LNCAP (cell line): ENCODE results near the gene RETSAT.

Experiments
- TF ChIP-seq, protein P1 (sequence below): fragments of 450-650 bp; IDR thresholded peaks from 2 replicates; pipeline ENCODE4 v1.5.1; 2017; ENCODE audit warnings: mild to moderate bottlenecking

Gene RETSAT

DNA sequence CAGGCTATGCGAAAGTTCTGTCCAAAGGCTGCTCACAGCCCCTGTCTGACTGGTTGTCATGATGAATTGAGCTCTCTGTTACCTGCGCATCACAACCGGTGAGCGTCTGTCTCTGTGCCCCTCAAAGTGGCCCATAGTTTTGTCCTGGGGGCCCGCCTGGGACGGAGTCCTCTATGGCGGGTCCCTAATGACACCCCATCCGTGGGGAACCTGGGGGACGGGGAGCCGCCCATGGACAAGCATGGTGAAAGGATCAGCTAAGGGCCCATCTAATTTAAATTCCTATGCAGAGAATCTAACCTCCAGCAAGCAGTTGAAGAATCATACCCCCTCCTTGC lies 714 bp upstream of the RETSAT start:
- TF ChIP-seq, protein P1, sequence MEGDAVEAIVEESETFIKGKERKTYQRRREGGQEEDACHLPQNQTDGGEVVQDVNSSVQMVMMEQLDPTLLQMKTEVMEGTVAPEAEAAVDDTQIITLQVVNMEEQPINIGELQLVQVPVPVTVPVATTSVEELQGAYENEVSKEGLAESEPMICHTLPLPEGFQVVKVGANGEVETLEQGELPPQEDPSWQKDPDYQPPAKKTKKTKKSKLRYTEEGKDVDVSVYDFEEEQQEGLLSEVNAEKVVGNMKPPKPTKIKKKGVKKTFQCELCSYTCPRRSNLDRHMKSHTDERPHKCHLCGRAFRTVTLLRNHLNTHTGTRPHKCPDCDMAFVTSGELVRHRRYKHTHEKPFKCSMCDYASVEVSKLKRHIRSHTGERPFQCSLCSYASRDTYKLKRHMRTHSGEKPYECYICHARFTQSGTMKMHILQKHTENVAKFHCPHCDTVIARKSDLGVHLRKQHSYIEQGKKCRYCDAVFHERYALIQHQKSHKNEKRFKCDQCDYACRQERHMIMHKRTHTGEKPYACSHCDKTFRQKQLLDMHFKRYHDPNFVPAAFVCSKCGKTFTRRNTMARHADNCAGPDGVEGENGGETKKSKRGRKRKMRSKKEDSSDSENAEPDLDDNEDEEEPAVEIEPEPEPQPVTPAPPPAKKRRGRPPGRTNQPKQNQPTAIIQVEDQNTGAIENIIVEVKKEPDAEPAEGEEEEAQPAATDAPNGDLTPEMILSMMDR: no peak

DNA sequence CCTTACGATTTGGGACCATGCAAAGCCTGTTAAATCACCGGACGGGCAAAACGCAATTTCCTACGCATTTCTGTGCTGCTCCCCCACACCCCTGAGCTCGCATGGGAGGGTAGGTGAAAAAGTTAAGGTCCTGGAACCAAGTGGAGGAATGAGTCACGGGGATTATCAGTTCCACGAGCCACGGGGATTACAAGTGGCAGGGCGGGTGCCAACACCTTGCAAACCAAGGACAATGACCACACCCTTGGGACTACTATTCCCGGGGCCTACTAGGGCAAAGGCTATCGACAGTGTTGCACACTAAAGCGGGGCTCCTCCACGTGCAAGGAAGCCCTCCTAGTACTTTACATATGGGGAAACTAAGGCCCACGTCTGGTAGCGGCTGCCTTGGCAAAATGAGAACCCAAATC lies 447 bp downstream of the RETSAT start:
- TF ChIP-seq, protein P1: no peak

DNA sequence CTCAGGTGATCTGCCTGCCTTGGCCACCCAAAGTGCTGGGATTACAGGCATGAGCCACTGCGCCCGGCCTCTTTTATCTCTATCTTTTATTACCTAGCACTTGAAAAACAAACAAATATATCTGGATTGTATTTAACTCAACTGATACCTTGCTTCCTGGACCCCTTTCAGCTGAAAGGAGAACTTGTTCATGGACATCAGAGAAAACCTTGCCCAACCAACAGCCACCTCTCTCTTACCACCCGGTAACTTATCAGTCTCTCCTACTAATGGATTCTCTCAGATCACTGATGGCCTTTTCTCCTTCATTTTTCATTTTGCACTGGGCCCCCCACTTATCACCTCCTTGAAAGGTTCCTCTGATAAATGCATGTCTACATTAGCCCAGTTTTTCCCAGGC lies 6.7 kb downstream of the RETSAT start:
- TF ChIP-seq, protein P1: no peak

DNA sequence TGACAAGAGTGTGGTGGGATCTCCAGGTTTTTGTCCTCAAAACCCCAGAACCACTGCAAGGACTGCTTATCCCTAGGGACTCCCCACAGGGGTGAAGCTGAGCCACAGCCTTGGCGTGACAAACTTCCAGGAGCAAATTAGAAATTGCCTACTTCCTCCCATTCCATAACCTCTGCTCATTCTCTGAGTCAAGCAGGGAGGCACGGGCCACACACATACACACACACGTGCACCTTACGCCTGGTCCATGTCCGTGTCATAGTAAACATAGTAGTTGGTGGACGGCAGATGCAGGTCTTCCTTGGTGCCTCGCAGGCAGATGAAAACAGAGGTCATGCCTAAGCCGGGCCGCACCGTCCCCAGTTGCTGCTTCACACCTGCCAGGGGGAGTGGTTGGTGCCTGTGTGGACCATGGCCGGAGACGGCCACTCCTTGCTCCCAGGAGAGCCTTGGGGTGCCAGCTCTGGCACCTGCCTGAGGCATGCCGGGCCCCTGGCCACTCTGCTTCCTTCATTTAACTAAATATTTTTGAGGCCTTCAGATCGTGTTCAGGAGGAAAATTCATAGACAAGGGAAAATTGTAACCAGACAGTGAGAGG lies 9.9 kb downstream of the RETSAT start:
- TF ChIP-seq, protein P1: no peak

DNA sequence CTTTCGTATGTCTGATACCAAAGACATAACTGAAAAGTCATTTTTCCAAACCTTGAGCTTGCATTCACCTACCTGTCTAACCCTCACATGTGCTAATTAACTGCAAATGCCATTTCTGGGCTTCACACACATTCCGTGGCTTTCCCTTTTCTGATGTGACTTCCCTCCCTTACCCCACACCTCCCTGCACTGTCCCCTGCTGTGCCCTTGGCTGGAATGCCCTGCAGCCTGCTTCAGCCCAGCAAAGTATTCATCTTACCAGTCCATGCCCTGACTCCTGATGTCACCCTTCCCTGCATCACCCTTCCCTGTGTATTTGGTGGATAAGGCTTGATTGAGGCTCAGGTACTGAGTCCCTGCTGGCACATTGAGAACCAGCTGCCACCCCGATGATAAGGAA lies 12.2 kb downstream of the RETSAT start:
- TF ChIP-seq, protein P1: no peak

DNA sequence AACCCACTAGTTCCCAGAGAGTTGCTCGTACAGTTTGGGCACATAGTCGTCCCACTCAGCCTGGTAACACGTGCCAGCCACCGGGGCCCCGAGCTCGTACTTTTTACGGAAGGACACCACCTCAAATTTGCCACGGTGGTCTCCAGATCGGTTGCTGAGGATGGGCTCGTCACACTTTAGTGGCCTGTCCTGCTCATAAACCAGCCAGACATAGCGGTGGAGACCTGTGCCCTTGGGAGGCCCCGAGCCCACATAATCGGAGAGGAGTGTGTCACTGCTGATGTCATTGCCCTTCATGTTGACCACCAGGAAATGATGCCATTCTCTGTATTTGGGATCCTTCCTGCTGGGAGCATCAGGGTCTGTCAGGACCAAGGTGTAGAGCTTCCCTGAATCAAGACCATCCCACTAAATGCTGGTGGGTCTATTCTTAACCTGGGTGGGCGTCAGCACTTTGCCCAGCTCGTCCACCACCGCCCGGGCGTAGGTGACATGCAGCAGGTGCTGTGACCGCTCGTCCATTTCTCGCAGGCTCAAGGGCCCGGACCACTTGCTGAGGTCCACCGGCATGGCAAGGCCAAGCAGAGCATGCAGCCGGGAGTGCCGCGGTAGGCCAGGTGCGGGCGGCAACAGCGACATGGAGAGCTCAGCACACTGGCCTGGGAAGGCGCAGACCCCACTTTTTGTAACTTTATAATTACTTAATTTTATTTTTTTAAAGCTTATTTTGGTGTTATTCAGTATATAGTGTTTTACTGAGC lies 12.9 kb downstream of the RETSAT start:
- TF ChIP-seq, protein P1: no peak

DNA sequence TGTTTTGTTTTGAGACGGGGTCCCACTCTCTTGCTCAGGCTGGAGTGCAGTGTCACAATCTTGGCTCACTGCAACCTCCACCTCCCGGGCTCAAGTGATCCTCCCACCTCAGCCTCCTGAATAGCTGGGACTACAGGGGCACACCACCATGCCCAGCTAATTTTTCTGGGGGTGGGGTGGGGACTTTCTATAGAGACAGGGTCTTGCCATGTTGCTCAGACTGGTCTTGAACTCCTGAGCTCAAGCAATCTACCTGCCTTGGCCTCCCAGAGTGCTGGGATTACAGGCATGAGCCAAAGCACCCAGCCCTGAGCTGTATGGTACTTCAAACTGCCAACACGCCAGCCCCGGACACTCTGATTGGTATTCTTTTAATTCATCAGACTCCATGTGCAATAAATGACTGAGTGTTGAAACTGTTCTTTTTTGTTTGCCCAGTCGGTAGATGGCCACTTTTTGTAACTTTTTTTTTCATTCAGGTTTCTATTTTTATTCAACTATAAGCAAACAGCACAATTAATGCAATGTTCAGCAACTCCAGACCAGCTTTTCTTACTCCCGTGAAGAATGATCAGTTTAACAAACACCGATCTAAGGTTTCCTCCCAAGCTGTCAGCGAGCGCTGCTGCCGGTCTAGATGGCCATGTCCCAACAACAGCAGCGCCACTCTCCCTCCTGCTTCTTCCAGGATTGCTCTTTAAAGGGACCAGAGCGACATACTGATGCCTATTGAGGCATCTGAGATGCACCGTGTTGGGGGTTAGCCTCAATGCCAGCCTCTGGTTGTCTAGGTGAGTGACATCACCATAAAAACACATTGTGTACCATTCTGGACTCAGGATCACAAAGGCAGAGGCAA lies 14.1 kb downstream of the RETSAT start:
- TF ChIP-seq, protein P1: no peak
